ENCODE measurements around the gene SRPK3. TPM values are rescaled to one million over a fixed set of nuclear protein-coding genes. Genes with fewer than 3 reads are reported as not detected.

SRPK3 gene
- total RNA-seq, 2 experiments from 2014 or later, result not detected

DNA sequence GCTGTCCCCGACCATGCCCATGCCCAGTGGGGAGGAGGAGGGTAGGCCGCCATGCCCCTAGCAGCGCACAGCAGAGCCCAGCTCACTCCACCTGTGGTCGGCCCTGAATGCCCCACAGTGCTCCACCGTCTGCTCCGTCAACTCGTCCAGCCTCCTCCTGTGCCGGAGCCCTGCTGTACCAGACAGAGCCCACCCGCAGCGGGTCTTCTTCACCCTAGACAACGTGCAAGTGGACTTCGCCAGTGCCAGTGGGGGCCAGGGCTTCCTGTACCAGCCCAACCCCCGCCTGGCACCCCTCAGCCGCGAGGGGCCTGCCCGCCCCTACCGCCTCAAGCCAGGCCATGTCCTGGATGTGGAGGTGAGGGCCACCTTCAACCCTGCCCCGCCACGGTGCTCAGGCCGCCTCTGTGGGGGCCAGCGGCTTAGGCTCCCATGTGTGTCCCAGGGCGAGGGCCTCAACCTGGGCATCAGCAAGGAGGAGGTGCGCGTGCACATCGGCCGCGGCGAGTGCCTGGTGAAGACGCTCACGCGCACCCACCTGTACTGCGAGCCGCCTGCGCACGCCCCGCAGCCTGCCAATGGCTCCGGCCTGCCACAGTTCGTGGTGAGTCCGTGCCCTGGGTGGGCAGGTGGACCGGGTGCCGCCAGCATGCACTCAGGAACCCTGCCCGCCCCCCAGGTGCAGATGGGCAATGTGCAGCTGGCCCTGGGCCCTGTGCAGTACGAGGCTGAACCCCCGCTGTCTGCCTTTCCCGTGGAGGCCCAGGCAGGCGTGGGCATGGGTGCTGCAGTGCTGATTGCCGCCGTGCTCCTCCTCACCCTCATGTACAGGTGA, 6.9 kb upstream of the SRPK3 start:
- no peak overlapping the region for H3K27ac Mint-ChIP-seq
- H3K4me3 Mint-ChIP-seq, result no peak overlapping the region
- H3K4me1 Mint-ChIP-seq (ENCODE audit: low read depth), result no peaks in the 10 kb centered on the region
- no peaks in the 10 kb centered on the region for H3K36me3 ChIP-seq (ENCODE audit: insufficient read depth, low read length)
- H3K4me1 ChIP-seq (ENCODE audit: insufficient read depth, low read length), result no peaks in the 10 kb centered on the region
- H3K9me3 ChIP-seq (ENCODE audit: control insufficient read depth in 1 of 2, insufficient read depth in 1 of 2, low read length in 2 of 2), result no peaks in the 10 kb centered on the region
- ATAC-seq (ENCODE audit: poor library complexity) (no peak), DNase-seq (no peak)
- H3K27me3 ChIP-seq (ENCODE audit: control insufficient read depth in 1 of 2, insufficient read depth in 2 of 2, low read length in 2 of 2), result no peaks in the 10 kb centered on the region
- TF ChIP-seq, protein P1, sequence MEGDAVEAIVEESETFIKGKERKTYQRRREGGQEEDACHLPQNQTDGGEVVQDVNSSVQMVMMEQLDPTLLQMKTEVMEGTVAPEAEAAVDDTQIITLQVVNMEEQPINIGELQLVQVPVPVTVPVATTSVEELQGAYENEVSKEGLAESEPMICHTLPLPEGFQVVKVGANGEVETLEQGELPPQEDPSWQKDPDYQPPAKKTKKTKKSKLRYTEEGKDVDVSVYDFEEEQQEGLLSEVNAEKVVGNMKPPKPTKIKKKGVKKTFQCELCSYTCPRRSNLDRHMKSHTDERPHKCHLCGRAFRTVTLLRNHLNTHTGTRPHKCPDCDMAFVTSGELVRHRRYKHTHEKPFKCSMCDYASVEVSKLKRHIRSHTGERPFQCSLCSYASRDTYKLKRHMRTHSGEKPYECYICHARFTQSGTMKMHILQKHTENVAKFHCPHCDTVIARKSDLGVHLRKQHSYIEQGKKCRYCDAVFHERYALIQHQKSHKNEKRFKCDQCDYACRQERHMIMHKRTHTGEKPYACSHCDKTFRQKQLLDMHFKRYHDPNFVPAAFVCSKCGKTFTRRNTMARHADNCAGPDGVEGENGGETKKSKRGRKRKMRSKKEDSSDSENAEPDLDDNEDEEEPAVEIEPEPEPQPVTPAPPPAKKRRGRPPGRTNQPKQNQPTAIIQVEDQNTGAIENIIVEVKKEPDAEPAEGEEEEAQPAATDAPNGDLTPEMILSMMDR (IDR thresholded peaks at IDR 0.05), result no peak
- ChIA-PET POLR2A (no interaction called here), CTCF (no interaction called here)
- H3K36me3 Mint-ChIP-seq (ENCODE audit: low read depth), result no peaks in the 10 kb centered on the region
- intact Hi-C loops (cut with DNase I, micrococcal nuclease), result no loop called here
- no peak overlapping the region for H3K4me3 ChIP-seq (ENCODE audit: low read length)
- no peaks in the 10 kb centered on the region for H3K27me3 Mint-ChIP-seq
- H3K27ac ChIP-seq (ENCODE audit: low read depth in 1 of 2, low read length in 2 of 2), result no peak overlapping the region
- H3K9me3 Mint-ChIP-seq, result no peaks in the 10 kb centered on the region

DNA sequence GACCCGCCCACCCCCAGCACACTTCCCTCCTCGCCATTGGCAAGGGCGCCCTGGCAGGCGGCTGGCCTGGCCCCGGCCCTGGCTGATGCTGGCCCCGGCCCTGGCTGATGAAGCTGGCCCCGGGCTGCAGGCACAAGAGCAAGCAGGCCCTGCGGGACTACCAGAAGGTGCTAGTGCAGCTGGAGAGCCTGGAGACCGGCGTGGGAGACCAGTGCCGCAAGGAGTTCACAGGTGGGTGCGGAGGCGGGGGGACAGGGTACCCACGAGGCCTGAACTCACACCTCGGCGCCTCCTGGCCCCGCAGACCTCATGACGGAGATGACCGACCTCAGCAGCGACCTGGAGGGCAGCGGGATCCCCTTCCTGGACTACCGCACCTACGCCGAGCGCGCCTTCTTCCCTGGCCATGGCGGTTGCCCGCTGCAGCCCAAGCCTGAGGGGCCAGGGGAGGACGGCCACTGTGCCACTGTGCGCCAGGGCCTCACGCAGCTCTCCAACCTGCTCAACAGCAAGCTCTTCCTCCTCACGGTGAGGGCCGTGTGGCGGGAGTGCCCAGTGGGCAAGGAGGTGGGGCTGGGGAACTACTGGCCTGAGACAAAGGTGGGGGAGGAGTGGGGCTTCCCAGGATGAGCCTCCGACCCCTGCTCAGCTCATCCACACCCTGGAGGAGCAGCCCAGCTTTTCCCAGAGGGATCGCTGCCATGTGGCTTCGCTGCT, 6.1 kb upstream of the SRPK3 start:
- ChIA-PET CTCF (no interaction called here), POLR2A (no interaction called here)
- no peaks in the 10 kb centered on the region for H3K27me3 ChIP-seq (ENCODE audit: control insufficient read depth in 1 of 2, insufficient read depth in 2 of 2, low read length in 2 of 2)
- no peaks in the 10 kb centered on the region for H3K4me1 Mint-ChIP-seq (ENCODE audit: low read depth)
- H3K9me3 ChIP-seq (ENCODE audit: control insufficient read depth in 1 of 2, insufficient read depth in 1 of 2, low read length in 2 of 2), result no peaks in the 10 kb centered on the region
- no peak overlapping the region for H3K4me3 Mint-ChIP-seq
- TF ChIP-seq, protein P1 (IDR thresholded peaks at IDR 0.05), result no peak
- H3K36me3 Mint-ChIP-seq (ENCODE audit: low read depth), result no peaks in the 10 kb centered on the region
- no peak overlapping the region for H3K27ac ChIP-seq (ENCODE audit: low read depth in 1 of 2, low read length in 2 of 2)
- intact Hi-C loops (cut with DNase I, micrococcal nuclease), result no loop called here
- H3K36me3 ChIP-seq (ENCODE audit: insufficient read depth, low read length), result no peaks in the 10 kb centered on the region
- no peaks in the 10 kb centered on the region for H3K9me3 Mint-ChIP-seq
- no peaks in the 10 kb centered on the region for H3K4me1 ChIP-seq (ENCODE audit: insufficient read depth, low read length)
- no peaks in the 10 kb centered on the region for H3K27me3 Mint-ChIP-seq
- no peak overlapping the region for H3K4me3 ChIP-seq (ENCODE audit: low read length)
- DNase-seq, result no peak
- H3K27ac Mint-ChIP-seq, result no peak overlapping the region
- no peak for ATAC-seq (ENCODE audit: poor library complexity)

DNA sequence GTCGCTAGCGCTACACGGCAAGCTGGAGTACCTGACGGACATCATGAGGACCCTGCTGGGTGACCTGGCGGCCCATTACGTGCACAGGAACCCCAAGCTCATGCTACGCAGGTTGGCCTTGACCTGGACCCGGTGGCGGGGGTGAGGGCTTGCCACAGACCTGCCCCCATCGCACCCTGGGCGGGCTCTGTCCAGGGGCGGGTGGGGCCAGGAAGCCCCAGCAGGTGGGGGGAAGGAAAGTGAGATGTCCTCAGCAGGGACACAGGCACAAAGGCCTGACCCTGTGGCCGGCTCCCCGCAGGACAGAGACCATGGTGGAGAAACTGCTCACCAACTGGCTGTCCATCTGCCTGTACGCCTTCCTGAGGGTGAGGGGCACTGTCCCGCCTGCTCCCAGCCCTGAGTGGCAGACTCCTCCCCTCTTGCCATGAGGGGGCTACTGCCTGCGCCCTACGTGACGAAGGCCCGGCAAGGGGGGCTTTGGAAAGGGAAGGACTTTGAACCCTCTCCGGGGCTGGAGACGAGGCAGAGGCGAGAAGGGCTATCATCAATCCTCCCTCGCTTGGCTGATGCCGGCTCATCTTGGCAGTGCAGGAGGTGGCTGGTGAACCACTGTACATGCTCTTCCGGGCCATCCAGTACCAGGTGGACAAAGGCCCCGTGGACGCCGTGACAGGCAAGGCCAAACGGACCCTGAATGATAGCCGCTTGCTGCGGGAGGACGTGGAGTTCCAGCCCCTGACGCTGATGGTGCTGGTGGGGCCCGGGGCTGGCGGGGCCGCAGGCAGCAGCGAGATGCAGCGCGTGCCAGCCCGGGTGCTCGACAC, 5.3 kb upstream of the SRPK3 start:
- H3K27ac Mint-ChIP-seq, result no peak overlapping the region
- H3K27me3 Mint-ChIP-seq, result peaks cover 5% of the 10 kb centered on the region
- H3K27me3 ChIP-seq (ENCODE audit: control insufficient read depth in 1 of 2, insufficient read depth in 2 of 2, low read length in 2 of 2), result peaks cover 0 to 4% of the 10 kb centered on the region in 2 experiments
- no peaks in the 10 kb centered on the region for H3K36me3 ChIP-seq (ENCODE audit: insufficient read depth, low read length)
- intact Hi-C loops (cut with DNase I, micrococcal nuclease), result no loop called here
- no peaks in the 10 kb centered on the region for H3K9me3 Mint-ChIP-seq
- peaks cover 0 to 6% of the 10 kb centered on the region in 2 experiments for H3K9me3 ChIP-seq (ENCODE audit: control insufficient read depth in 1 of 2, insufficient read depth in 1 of 2, low read length in 2 of 2)
- peaks cover 5% of the 10 kb centered on the region for H3K4me1 Mint-ChIP-seq (ENCODE audit: low read depth)
- no peak for ATAC-seq (ENCODE audit: poor library complexity)
- H3K36me3 Mint-ChIP-seq (ENCODE audit: low read depth), result no peaks in the 10 kb centered on the region
- CTCF ChIA-PET, result no interaction called here
- TF ChIP-seq, protein P1 (IDR thresholded peaks at IDR 0.05), result no peak
- no peak overlapping the region for H3K4me3 Mint-ChIP-seq
- DNase-seq, result no peak
- H3K4me1 ChIP-seq (ENCODE audit: insufficient read depth, low read length), result no peaks in the 10 kb centered on the region
- POLR2A ChIA-PET, result no interaction called here
- H3K27ac ChIP-seq (ENCODE audit: low read depth in 1 of 2, low read length in 2 of 2), result no peak overlapping the region
- H3K4me3 ChIP-seq (ENCODE audit: low read length), result no peak overlapping the region

Data from CD4-positive, alpha-beta T cell (primary cell).